Measurements from ENCODE around the gene CTNND2. TPM values are rescaled to one million over a fixed set of nuclear protein-coding genes. Genes with fewer than 3 reads are reported as not detected.
"Not testable (repeated sequence)": the region's sequence is repeated elsewhere in the genome, so short reads cannot be mapped to it uniquely, and the experiment has no call there.

Gene CTNND2
- polyA plus RNA-seq, 2 donors, result 0.09 TPM; not detected in 1

DNA sequence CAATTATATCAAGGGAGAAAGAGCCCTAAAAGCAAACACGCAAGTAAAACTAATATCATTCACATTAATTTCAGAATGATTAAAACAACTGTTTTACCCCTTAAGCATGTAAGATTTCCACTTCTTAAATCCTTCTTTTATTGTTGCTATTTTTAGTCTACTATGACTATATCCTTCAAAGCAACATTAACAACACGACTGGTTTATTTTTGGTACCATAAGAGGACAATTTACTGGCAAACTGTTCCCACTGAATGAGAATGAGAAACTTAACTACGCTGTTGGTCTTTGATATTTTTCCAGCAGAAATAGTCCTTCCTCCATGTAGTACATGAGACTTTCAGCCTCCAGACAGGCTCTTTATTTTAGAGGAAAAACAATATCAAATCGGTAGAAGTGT is 281.5 kb downstream of the CTNND2 start:
- Histone ChIP-seq H3K27ac (ENCODE audit: low read depth in 2 of 2, low read length in 1 of 2) (no peak overlapping the region), H3K4me3 (ENCODE audit: low read depth in 1 of 2, low read length in 2 of 2) (no peak overlapping the region), H3K36me3 (ENCODE audit: control insufficient read depth in 2 of 2, insufficient read depth in 2 of 2, low read length in 1 of 2) (no peaks in the 10 kb centered on the region), H3K4me1 (ENCODE audit: control insufficient read depth in 2 of 2, insufficient read depth in 2 of 2, low read length in 1 of 2) (no peaks in the 10 kb centered on the region), H3K9me3 (ENCODE audit: control insufficient read depth in 2 of 2, insufficient read depth in 1 of 2, low read depth in 1 of 2, low read length in 1 of 2) (no peaks in the 10 kb centered on the region), H3K27me3 (ENCODE audit: control insufficient read depth in 1 of 2, insufficient read depth in 2 of 2, low read length in 2 of 2) (no peaks in the 10 kb centered on the region)
- 82 to 92% methylated on average over 4 of the region's 4 CpGs for WGBS, 2 donors

DNA sequence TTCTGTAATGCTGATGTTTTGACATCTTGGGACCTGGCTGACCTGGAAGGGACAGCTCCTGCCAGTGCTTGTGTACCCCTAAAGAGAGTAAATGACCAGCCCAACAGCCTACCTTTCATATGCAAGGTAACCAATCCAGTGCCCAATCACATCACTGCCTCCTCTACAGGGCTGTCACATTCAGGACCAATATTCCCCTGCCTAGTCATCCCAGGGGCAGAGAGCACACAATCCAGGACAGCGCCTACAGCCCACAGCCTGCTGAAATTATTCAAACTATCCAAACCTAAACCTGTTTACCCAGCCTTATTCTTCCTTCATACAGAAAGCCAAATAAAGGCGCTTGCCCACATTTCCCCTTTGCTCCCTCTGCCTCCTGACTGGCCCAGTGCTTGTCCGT is 284.1 kb downstream of the CTNND2 start:
- no peaks in the 10 kb centered on the region for H3K9me3 ChIP-seq (ENCODE audit: control insufficient read depth in 2 of 2, insufficient read depth in 1 of 2, low read depth in 1 of 2, low read length in 1 of 2)
- WGBS, 2 donors, result 86 to 87% methylated on average over 3 of the region's 3 CpGs
- H3K4me1 ChIP-seq (ENCODE audit: control insufficient read depth in 2 of 2, insufficient read depth in 2 of 2, low read length in 1 of 2), result no peaks in the 10 kb centered on the region
- H3K36me3 ChIP-seq (ENCODE audit: control insufficient read depth in 2 of 2, insufficient read depth in 2 of 2, low read length in 1 of 2), result no peaks in the 10 kb centered on the region
- H3K27me3 ChIP-seq (ENCODE audit: control insufficient read depth in 1 of 2, insufficient read depth in 2 of 2, low read length in 2 of 2), result no peaks in the 10 kb centered on the region
- no peak overlapping the region for H3K27ac ChIP-seq (ENCODE audit: low read depth in 2 of 2, low read length in 1 of 2)
- no peak overlapping the region for H3K4me3 ChIP-seq (ENCODE audit: low read depth in 1 of 2, low read length in 2 of 2)

DNA sequence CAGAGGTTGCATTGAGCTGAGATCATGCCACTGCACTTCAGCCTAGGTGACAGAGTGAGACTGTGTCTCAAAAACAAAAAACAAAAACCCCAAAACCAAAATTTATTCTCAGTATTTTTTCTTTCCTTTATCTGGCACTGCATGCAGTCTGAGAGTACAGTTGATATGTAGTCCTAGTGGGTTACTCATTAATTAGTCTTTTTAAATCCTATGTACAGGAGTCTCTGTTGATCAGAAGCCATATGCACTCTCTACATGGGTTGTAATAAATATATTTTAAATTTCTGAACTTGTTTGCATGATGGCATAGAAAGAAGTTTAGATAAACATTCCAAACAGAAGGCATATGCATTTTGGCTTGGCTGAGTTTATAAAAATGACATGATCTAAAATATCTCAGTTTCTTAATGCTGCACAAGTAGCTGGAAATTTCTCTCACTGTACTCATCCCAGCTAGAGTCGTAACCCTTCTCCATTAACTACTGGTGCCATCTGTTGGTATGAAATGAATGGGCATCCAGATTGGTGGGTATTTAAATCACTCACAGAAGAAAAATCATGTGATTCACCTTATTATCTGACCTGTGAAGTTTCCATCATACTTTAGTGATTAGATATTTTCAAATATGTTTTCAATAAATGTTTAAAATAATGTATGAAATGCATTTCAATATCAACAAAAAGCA is 284.8 kb downstream of the CTNND2 start:
- Histone ChIP-seq H3K4me3 (ENCODE audit: low read depth in 1 of 2, low read length in 2 of 2) (no peak overlapping the region), H3K4me1 (ENCODE audit: control insufficient read depth in 2 of 2, insufficient read depth in 2 of 2, low read length in 1 of 2) (no peaks in the 10 kb centered on the region), H3K27ac (ENCODE audit: low read depth in 2 of 2, low read length in 1 of 2) (no peak overlapping the region), H3K36me3 (ENCODE audit: control insufficient read depth in 2 of 2, insufficient read depth in 2 of 2, low read length in 1 of 2) (no peaks in the 10 kb centered on the region), H3K27me3 (ENCODE audit: control insufficient read depth in 1 of 2, insufficient read depth in 2 of 2, low read length in 2 of 2) (no peaks in the 10 kb centered on the region), H3K9me3 (ENCODE audit: control insufficient read depth in 2 of 2, insufficient read depth in 1 of 2, low read depth in 1 of 2, low read length in 1 of 2) (no peaks in the 10 kb centered on the region)
- WGBS, 2 donors, result 17 to 29% methylated on average over 1 of the region's 1 CpG

DNA sequence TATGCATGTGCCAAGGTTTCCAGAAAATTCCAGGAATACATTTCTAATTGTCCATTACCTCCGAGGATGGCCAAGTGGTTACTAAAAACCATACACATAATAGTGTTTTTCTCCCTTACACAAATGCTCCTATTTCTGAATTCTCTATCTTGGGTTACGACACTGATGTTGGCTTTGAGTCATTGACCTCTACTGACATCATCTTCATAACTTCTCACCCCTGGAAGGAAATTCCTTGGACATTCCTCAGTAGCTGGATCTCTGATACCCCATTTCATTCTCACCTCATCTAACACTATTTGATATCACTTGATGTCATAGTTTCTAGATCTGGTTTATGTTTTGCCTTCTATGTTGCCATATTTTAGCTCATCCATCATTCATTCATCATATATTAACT is 287.2 kb downstream of the CTNND2 start:
- H3K4me1 ChIP-seq (ENCODE audit: control insufficient read depth in 2 of 2, insufficient read depth in 2 of 2, low read length in 1 of 2), result no peaks in the 10 kb centered on the region
- no peak overlapping the region for H3K27ac ChIP-seq (ENCODE audit: low read depth in 2 of 2, low read length in 1 of 2)
- WGBS, 2 donors, result 84 to 86% methylated on average over 2 of the region's 2 CpGs
- H3K9me3 ChIP-seq (ENCODE audit: control insufficient read depth in 2 of 2, insufficient read depth in 1 of 2, low read depth in 1 of 2, low read length in 1 of 2), result no peaks in the 10 kb centered on the region
- H3K27me3 ChIP-seq (ENCODE audit: control insufficient read depth in 1 of 2, insufficient read depth in 2 of 2, low read length in 2 of 2), result no peaks in the 10 kb centered on the region
- H3K4me3 ChIP-seq (ENCODE audit: low read depth in 1 of 2, low read length in 2 of 2), result no peak overlapping the region
- H3K36me3 ChIP-seq (ENCODE audit: control insufficient read depth in 2 of 2, insufficient read depth in 2 of 2, low read length in 1 of 2), result no peaks in the 10 kb centered on the region

DNA sequence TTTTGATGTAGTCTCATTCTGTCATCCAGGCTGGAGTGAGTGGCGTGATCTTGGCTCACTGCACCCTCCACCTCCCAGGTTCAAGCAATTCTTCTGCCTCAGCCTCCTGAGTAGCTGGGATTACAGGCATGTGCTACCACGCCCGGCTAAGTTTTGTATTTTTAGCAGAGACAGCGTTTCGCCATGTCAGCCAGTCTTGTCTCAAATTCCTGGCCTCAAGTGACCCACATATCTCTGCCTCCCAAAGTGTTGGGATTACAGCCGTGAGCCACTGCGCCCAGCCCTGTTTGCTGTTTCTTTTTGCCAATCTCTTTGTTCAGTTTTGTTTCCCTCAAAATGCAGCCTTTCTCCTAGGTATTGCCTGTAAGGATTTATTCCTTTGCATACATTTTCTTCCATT is 287.6 kb downstream of the CTNND2 start:
- H3K4me3 ChIP-seq (ENCODE audit: low read depth in 1 of 2, low read length in 2 of 2); H3K27ac ChIP-seq (ENCODE audit: low read depth in 2 of 2, low read length in 1 of 2); H3K27me3 ChIP-seq (ENCODE audit: control insufficient read depth in 1 of 2, insufficient read depth in 2 of 2, low read length in 2 of 2); H3K36me3 ChIP-seq (ENCODE audit: control insufficient read depth in 2 of 2, insufficient read depth in 2 of 2, low read length in 1 of 2); H3K4me1 ChIP-seq (ENCODE audit: control insufficient read depth in 2 of 2, insufficient read depth in 2 of 2, low read length in 1 of 2); H3K9me3 ChIP-seq (ENCODE audit: control insufficient read depth in 2 of 2, insufficient read depth in 1 of 2, low read depth in 1 of 2, low read length in 1 of 2): not testable (repeated sequence)
- WGBS, 2 donors, result 49 to 68% methylated on average over 7 of the region's 7 CpGs

DNA sequence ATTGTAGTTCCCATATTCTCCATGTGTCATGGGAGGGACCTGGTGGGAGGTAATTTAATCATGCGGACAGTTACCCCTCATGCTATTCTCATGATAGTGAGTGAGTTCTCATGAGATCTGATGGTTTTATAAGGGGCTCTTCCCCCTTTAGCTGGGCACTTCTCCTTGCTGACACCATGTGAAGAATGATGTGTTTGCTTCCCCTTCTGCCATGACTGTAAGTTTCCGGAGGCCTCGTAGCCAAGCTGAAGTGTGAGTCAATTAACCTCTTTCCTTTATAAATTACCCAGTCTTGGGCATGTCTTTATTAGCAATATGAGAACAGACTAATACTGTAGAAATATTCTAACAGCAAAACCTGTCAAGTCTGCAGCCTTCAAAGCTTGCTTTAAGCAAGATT is 293.2 kb downstream of the CTNND2 start:
- 63 to 66% methylated on average over 3 of the region's 3 CpGs for WGBS, 2 donors
- H3K36me3 ChIP-seq (ENCODE audit: control insufficient read depth in 2 of 2, insufficient read depth in 2 of 2, low read length in 1 of 2), result no peaks in the 10 kb centered on the region
- no peak overlapping the region for H3K4me3 ChIP-seq (ENCODE audit: low read depth in 1 of 2, low read length in 2 of 2)
- H3K9me3 ChIP-seq (ENCODE audit: control insufficient read depth in 2 of 2, insufficient read depth in 1 of 2, low read depth in 1 of 2, low read length in 1 of 2), result no peaks in the 10 kb centered on the region
- no peaks in the 10 kb centered on the region for H3K4me1 ChIP-seq (ENCODE audit: control insufficient read depth in 2 of 2, insufficient read depth in 2 of 2, low read length in 1 of 2)
- no peaks in the 10 kb centered on the region for H3K27me3 ChIP-seq (ENCODE audit: control insufficient read depth in 1 of 2, insufficient read depth in 2 of 2, low read length in 2 of 2)
- no peak overlapping the region for H3K27ac ChIP-seq (ENCODE audit: low read depth in 2 of 2, low read length in 1 of 2)

DNA sequence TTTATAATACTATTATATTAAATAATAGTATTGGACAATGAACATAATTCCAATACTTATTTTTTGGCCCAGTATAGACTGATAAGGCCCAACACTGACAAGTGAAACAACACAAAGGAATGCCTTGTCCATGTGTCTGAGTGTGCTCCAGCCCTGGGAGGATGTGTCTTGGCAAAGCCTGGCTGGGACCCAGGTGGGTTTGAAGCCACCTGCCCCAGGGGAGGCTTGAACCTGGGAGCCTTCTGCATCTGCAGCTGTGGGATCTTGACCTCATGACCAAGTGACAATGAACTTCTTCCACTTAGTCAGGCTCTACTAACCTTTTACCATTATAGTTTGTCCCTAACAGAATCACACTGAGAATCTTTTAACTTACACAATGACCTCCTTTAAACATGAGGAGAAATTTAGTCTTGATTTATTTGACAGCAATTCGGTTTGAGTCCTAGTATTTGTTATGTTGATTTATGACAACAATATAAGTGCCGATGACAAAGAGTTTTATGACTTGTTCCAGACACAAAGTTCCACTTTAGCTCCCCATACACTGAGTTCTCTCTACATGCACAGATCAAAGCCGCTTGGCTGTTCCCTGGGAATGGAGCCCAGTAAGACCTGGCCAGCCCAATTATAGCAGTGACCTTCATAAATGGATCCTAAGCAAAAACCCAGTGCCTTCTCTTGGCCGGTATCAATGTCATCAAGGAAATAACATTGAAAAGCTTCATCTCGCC is 294.5 kb downstream of the CTNND2 start:
- H3K27ac ChIP-seq (ENCODE audit: low read depth in 2 of 2, low read length in 1 of 2), result no peak overlapping the region
- no peaks in the 10 kb centered on the region for H3K9me3 ChIP-seq (ENCODE audit: control insufficient read depth in 2 of 2, insufficient read depth in 1 of 2, low read depth in 1 of 2, low read length in 1 of 2)
- no peaks in the 10 kb centered on the region for H3K36me3 ChIP-seq (ENCODE audit: control insufficient read depth in 2 of 2, insufficient read depth in 2 of 2, low read length in 1 of 2)
- H3K4me3 ChIP-seq (ENCODE audit: low read depth in 1 of 2, low read length in 2 of 2), result no peak overlapping the region
- no peaks in the 10 kb centered on the region for H3K27me3 ChIP-seq (ENCODE audit: control insufficient read depth in 1 of 2, insufficient read depth in 2 of 2, low read length in 2 of 2)
- H3K4me1 ChIP-seq (ENCODE audit: control insufficient read depth in 2 of 2, insufficient read depth in 2 of 2, low read length in 1 of 2), result no peaks in the 10 kb centered on the region
- WGBS, 2 donors, result 64 to 74% methylated on average over 5 of the region's 5 CpGs

DNA sequence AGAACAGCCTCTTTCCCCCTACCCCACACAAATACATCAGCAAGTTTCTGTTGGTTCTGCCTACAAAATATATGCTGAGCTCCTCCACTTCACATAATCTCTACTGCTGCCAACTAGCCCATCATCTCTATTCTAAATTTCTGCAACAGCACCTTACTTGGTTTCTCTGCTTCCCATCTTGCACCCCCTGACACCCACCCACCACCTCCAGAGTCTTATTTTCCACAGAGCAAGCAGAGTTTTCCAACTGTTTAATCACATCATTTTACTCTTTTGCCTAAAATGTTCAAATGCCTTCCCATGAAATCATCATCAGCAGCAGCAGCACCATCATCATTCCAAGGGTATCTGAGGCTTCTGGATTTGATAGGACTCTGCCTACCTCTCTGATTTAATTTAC is 295.7 kb downstream of the CTNND2 start:
- Histone ChIP-seq H3K36me3 (ENCODE audit: control insufficient read depth in 2 of 2, insufficient read depth in 2 of 2, low read length in 1 of 2) (no peaks in the 10 kb centered on the region), H3K4me1 (ENCODE audit: control insufficient read depth in 2 of 2, insufficient read depth in 2 of 2, low read length in 1 of 2) (no peaks in the 10 kb centered on the region), H3K27me3 (ENCODE audit: control insufficient read depth in 1 of 2, insufficient read depth in 2 of 2, low read length in 2 of 2) (no peaks in the 10 kb centered on the region), H3K9me3 (ENCODE audit: control insufficient read depth in 2 of 2, insufficient read depth in 1 of 2, low read depth in 1 of 2, low read length in 1 of 2) (no peaks in the 10 kb centered on the region), H3K27ac (ENCODE audit: low read depth in 2 of 2, low read length in 1 of 2) (no peak overlapping the region), H3K4me3 (ENCODE audit: low read depth in 1 of 2, low read length in 2 of 2) (no peak overlapping the region)

DNA sequence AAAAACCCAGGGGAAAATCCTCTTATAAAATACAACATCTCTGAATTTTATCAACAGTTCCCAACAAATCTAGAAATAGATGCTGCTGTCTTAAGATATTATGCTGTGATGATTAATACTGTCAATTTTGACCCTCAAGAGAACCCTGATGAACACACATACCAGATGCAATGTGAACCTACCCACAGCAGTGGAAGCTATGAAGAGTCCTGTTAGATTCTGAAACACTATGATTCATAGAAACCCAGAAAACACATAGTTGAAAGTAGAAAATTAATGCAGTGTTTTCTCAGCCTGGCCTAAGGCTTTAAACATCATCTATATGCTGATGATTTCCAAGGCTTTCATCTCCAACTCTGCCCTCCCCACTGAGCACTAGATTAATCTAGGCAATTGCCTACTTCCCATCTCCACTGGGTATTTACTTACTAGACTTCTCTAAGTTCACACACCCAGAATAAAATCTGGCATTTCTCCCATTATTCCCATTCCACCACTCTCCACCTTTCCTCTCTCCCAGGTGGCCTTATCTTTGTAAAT is 296.2 kb downstream of the CTNND2 start:
- Histone ChIP-seq H3K4me3 (ENCODE audit: low read depth in 1 of 2, low read length in 2 of 2) (no peak overlapping the region), H3K36me3 (ENCODE audit: control insufficient read depth in 2 of 2, insufficient read depth in 2 of 2, low read length in 1 of 2) (no peaks in the 10 kb centered on the region), H3K27me3 (ENCODE audit: control insufficient read depth in 1 of 2, insufficient read depth in 2 of 2, low read length in 2 of 2) (no peaks in the 10 kb centered on the region), H3K9me3 (ENCODE audit: control insufficient read depth in 2 of 2, insufficient read depth in 1 of 2, low read depth in 1 of 2, low read length in 1 of 2) (no peaks in the 10 kb centered on the region), H3K4me1 (ENCODE audit: control insufficient read depth in 2 of 2, insufficient read depth in 2 of 2, low read length in 1 of 2) (no peaks in the 10 kb centered on the region), H3K27ac (ENCODE audit: low read depth in 2 of 2, low read length in 1 of 2) (no peak overlapping the region)

DNA sequence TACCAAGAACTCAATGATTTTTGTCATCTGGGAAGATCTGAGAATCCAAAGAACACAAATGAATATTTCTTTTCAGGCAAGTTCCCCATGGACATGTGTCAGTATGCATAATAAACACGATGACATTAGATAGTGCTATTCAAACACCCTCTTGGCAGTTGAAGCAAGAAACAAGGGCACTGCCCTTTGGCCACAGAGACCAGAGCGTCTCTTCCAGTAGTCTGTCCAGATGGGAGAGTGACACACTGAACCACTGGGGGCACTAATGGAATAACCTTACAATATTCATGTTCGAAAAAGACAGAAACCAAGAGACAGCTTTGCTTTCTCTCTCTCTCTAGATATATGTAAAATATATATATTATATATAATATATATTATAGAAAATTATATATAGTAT is 301.9 kb downstream of the CTNND2 start:
- no peak overlapping the region for H3K27ac ChIP-seq (ENCODE audit: low read depth in 2 of 2, low read length in 1 of 2)
- H3K4me3 ChIP-seq (ENCODE audit: low read depth in 1 of 2, low read length in 2 of 2), result no peak overlapping the region
- H3K4me1 ChIP-seq (ENCODE audit: control insufficient read depth in 2 of 2, insufficient read depth in 2 of 2, low read length in 1 of 2), result no peaks in the 10 kb centered on the region
- no peaks in the 10 kb centered on the region for H3K9me3 ChIP-seq (ENCODE audit: control insufficient read depth in 2 of 2, insufficient read depth in 1 of 2, low read depth in 1 of 2, low read length in 1 of 2)
- no peaks in the 10 kb centered on the region for H3K27me3 ChIP-seq (ENCODE audit: control insufficient read depth in 1 of 2, insufficient read depth in 2 of 2, low read length in 2 of 2)
- WGBS, 2 donors, result 69 to 79% methylated on average over 3 of the region's 3 CpGs
- H3K36me3 ChIP-seq (ENCODE audit: control insufficient read depth in 2 of 2, insufficient read depth in 2 of 2, low read length in 1 of 2), result no peaks in the 10 kb centered on the region
